ENCODE results near the gene DNAH11. TPM values are rescaled to one million over a fixed set of nuclear protein-coding genes. Genes with fewer than 3 reads are reported as not detected.

The DNAH11 gene
- total and polyA plus RNA-seq, 2 donors (not counting 1 experiment from before 2014, with no cell fraction given) = 0.33 to 0.34 TPM

DNA sequence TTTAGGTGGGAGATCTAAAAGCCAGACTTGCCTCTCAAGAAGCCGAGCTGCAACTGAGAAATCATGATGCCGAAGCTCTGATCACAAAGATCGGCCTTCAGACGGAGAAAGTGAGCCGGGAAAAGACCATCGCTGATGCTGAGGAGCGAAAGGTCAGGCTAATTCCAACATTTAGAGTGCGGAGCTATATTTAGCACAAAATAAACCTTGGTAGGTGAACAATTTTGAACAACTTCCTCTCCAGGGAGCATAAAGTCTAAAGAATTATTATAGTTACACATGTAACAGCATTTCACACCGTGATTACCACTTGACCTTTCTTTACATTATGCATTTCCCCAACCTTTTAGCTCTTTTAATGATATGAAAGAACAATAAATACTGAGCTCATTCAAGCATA, 236.1 kb downstream of the DNAH11 start:
- no peak for TF ChIP-seq EZH2 (IDR thresholded peaks at IDR 0.05; ENCODE audit: low read length, missing control alignments)
- TF ChIP-seq, protein P1, sequence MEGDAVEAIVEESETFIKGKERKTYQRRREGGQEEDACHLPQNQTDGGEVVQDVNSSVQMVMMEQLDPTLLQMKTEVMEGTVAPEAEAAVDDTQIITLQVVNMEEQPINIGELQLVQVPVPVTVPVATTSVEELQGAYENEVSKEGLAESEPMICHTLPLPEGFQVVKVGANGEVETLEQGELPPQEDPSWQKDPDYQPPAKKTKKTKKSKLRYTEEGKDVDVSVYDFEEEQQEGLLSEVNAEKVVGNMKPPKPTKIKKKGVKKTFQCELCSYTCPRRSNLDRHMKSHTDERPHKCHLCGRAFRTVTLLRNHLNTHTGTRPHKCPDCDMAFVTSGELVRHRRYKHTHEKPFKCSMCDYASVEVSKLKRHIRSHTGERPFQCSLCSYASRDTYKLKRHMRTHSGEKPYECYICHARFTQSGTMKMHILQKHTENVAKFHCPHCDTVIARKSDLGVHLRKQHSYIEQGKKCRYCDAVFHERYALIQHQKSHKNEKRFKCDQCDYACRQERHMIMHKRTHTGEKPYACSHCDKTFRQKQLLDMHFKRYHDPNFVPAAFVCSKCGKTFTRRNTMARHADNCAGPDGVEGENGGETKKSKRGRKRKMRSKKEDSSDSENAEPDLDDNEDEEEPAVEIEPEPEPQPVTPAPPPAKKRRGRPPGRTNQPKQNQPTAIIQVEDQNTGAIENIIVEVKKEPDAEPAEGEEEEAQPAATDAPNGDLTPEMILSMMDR (conservative IDR thresholded peaks at IDR 0.05 in 1 of 2, IDR thresholded peaks at IDR 0.05 in 1 of 2; ENCODE audit: low read depth in 1 of 2, low read length in 2 of 2) = no peak
- Histone ChIP-seq H3K27ac (ENCODE audit: insufficient read depth, low read length) (no peak overlapping the region), H3K27me3 (ENCODE audit: control insufficient read depth, insufficient read depth, low read length) (no peaks in the 10 kb centered on the region), H4K20me1 (ENCODE audit: control insufficient read depth, extremely low read depth, insufficient read depth, low read length) (no peaks in the 10 kb centered on the region), H3K4me1 (ENCODE audit: control insufficient read depth, extremely low read depth, insufficient read depth, low read length) (no peaks in the 10 kb centered on the region), H3K79me2 (ENCODE audit: control insufficient read depth, insufficient read depth, low read length) (no peaks in the 10 kb centered on the region), H3K36me3 (ENCODE audit: control insufficient read depth, insufficient read depth, low read length) (no peaks in the 10 kb centered on the region), H3K4me2 (ENCODE audit: extremely low read depth, insufficient read depth, low read length) (no peak overlapping the region), H3K9me3 (ENCODE audit: control insufficient read depth, insufficient read depth, low read depth, low read length) (no peaks in the 10 kb centered on the region), H3K4me3 (replicated peaks in 1 of 4; ENCODE audit: control extremely low read depth in 1 of 4, insufficient read depth in 1 of 4, low read depth in 3 of 4, low read length in 4 of 4) (no peak overlapping the region), H2AFZ (ENCODE audit: low read length) (no peak overlapping the region), H3K9ac (ENCODE audit: insufficient read depth, low read length) (no peak overlapping the region)
- no peak for DNase-seq (ENCODE audit: low read depth in 2 of 2)

DNA sequence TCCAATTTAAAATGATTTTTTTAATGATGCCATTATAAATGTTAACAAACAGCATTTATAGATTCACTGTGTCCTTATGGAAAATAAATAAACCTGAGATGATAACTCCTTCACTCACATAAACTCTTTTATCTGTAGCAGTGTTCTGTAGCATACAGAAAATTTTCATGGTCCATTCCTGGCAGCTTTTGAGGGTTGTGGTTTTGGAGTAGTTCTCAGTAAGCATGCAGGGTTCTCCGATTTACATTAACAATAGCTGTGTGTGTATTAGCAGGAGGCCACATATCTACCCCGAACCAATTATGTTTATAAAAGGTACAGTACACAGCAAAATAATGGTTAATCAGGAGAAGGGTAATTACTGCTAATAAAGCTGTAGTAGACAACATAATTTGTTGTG, 240.2 kb downstream of the DNAH11 start:
- no peaks in the 10 kb centered on the region for H3K27me3 ChIP-seq (ENCODE audit: control insufficient read depth, insufficient read depth, low read length)

DNA sequence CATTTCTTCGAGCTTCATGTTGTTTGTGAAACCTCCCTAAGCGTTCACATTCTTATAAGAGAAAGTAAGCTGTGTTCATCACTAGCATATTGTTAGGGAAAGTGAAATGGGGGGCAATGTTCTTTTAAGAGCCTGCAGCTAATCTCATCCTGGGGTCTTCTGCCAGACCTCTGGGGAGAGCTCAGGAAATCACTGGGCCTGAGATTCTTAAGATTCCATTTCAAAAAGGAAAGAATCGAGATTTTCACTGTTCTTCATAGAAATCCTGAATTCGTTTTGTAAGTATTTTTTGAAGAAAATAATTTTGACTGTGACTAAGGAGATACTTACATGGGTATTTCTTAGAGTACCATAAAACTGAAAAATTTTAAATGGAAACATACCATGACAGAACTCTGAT, 242.2 kb downstream of the DNAH11 start:
- Histone ChIP-seq H3K9ac (ENCODE audit: insufficient read depth, low read length) (no peak overlapping the region), H4K20me1 (ENCODE audit: control insufficient read depth, extremely low read depth, insufficient read depth, low read length) (no peaks in the 10 kb centered on the region), H3K79me2 (ENCODE audit: control insufficient read depth, insufficient read depth, low read length) (no peaks in the 10 kb centered on the region), H3K4me1 (ENCODE audit: control insufficient read depth, extremely low read depth, insufficient read depth, low read length) (no peaks in the 10 kb centered on the region), H3K4me3 (replicated peaks in 1 of 4; ENCODE audit: control extremely low read depth in 1 of 4, insufficient read depth in 1 of 4, low read depth in 3 of 4, low read length in 4 of 4) (no peak overlapping the region), H3K9me3 (ENCODE audit: control insufficient read depth, insufficient read depth, low read depth, low read length) (no peaks in the 10 kb centered on the region), H3K4me2 (ENCODE audit: extremely low read depth, insufficient read depth, low read length) (no peak overlapping the region), H3K36me3 (ENCODE audit: control insufficient read depth, insufficient read depth, low read length) (no peaks in the 10 kb centered on the region), H2AFZ (ENCODE audit: low read length) (no peak overlapping the region), H3K27ac (ENCODE audit: insufficient read depth, low read length) (no peak overlapping the region), H3K27me3 (ENCODE audit: control insufficient read depth, insufficient read depth, low read length) (no peaks in the 10 kb centered on the region)
- DNase-seq (ENCODE audit: low read depth in 2 of 2) = no peak
- no peak for TF ChIP-seq EZH2 (IDR thresholded peaks at IDR 0.05; ENCODE audit: low read length, missing control alignments)
- TF ChIP-seq, protein P1 (conservative IDR thresholded peaks at IDR 0.05 in 1 of 2, IDR thresholded peaks at IDR 0.05 in 1 of 2; ENCODE audit: low read depth in 1 of 2, low read length in 2 of 2) = no peak

More for the DNA sequence above, 240.2 kb downstream of the DNAH11 start:
- no peak for TF ChIP-seq EZH2 (IDR thresholded peaks at IDR 0.05; ENCODE audit: low read length, missing control alignments)
- TF ChIP-seq, protein P1 (conservative IDR thresholded peaks at IDR 0.05 in 1 of 2, IDR thresholded peaks at IDR 0.05 in 1 of 2; ENCODE audit: low read depth in 1 of 2, low read length in 2 of 2) = no peak
- Histone ChIP-seq H3K9ac (ENCODE audit: insufficient read depth, low read length) (no peak overlapping the region), H2AFZ (ENCODE audit: low read length) (no peak overlapping the region), H3K4me3 (replicated peaks in 1 of 4; ENCODE audit: control extremely low read depth in 1 of 4, insufficient read depth in 1 of 4, low read depth in 3 of 4, low read length in 4 of 4) (no peak overlapping the region), H3K27ac (ENCODE audit: insufficient read depth, low read length) (no peak overlapping the region), H3K4me1 (ENCODE audit: control insufficient read depth, extremely low read depth, insufficient read depth, low read length) (no peaks in the 10 kb centered on the region), H3K4me2 (ENCODE audit: extremely low read depth, insufficient read depth, low read length) (no peak overlapping the region), H3K79me2 (ENCODE audit: control insufficient read depth, insufficient read depth, low read length) (no peaks in the 10 kb centered on the region), H3K36me3 (ENCODE audit: control insufficient read depth, insufficient read depth, low read length) (no peaks in the 10 kb centered on the region), H3K9me3 (ENCODE audit: control insufficient read depth, insufficient read depth, low read depth, low read length) (no peaks in the 10 kb centered on the region), H4K20me1 (ENCODE audit: control insufficient read depth, extremely low read depth, insufficient read depth, low read length) (no peaks in the 10 kb centered on the region)
- no peak for DNase-seq (ENCODE audit: low read depth in 2 of 2)

Data from fibroblast of lung (primary cell).